HTERT RPE-1 (cell line): ENCODE measurements around the gene RNF130.
"Not testable (repeated sequence)": the region's sequence is repeated elsewhere in the genome, so short reads cannot be mapped to it uniquely, and the experiment has no call there.

Experiments used
- in situ Hi-C: fragments of 300-500 bp; cut with MboI; formaldehyde crosslinking; loops from 4 replicates; pipeline ENCODE4 v1.14.3; 2020; ENCODE audit warnings: low sequenced_read_pairs

RNF130 gene

GRCh38 chr5:180103487-180104167 lies 32.1 kb upstream of the RNF130 start:
- in situ Hi-C loops: no loop called here

GRCh38 chr5:180102636-180103035 lies 31.1 kb upstream of the RNF130 start:
- in situ Hi-C loops: no loop called here

GRCh38 chr5:180101451-180102105 lies 30.0 kb upstream of the RNF130 start:
- in situ Hi-C loops: no loop called here

GRCh38 chr5:180100621-180101450 lies 29.3 kb upstream of the RNF130 start:
- in situ Hi-C loops: no loop called here

- in situ Hi-C loops: no loop called here
These were observed 28.4 kb upstream of the RNF130 start for GRCh38 chr5:180099733-180100611.

GRCh38 chr5:180098991-180099732 lies 27.6 kb upstream of the RNF130 start:
- in situ Hi-C loops: no loop called here

GRCh38 chr5:180098526-180098925 lies 27.0 kb upstream of the RNF130 start:
- in situ Hi-C loops: no loop called here

GRCh38 chr5:180097926-180098325 lies 26.4 kb upstream of the RNF130 start:
- in situ Hi-C loops: no loop called here

GRCh38 chr5:180097163-180097894 lies 25.8 kb upstream of the RNF130 start:
- in situ Hi-C loops: no loop called here

GRCh38 chr5:180096616-180097015 lies 25.1 kb upstream of the RNF130 start:
- in situ Hi-C loops: no loop called here

- in situ Hi-C loops: no loop called here
These were observed 24.0 kb upstream of the RNF130 start for GRCh38 chr5:180095545-180095944.

GRCh38 chr5:180093651-180094382 lies 22.3 kb upstream of the RNF130 start:
- in situ Hi-C loops: no loop called here

GRCh38 chr5:180093241-180093640 lies 21.7 kb upstream of the RNF130 start:
- in situ Hi-C loops: no loop called here

- in situ Hi-C loops: no loop called here
These were observed 19.4 kb upstream of the RNF130 start for GRCh38 chr5:180090769-180091546.

- in situ Hi-C loops: no loop called here
These were observed 18.7 kb upstream of the RNF130 start for GRCh38 chr5:180090098-180090768.

GRCh38 chr5:180089628-180090027 lies 18.1 kb upstream of the RNF130 start:
- in situ Hi-C loops: not testable (repeated sequence)

GRCh38 chr5:180088561-180088960 lies 17.0 kb upstream of the RNF130 start:
- in situ Hi-C loops: no loop called here
